HUES6 (cell line): Measurements from ENCODE around the gene CXXC4.

ENCODE experiments used
- H3K27ac ChIP-seq: 2 replicates; pipeline ENCODE4 v1.7.0; 2013; ENCODE audit warnings: low read depth, mild to moderate bottlenecking, low read length, inconsistent platforms
- H3K27me3 ChIP-seq: 2 replicates; pipeline ENCODE4 v1.6.1; 2013; ENCODE audit warnings: low read length; ENCODE audit not compliant: control insufficient read depth, insufficient read depth
- H3K36me3 ChIP-seq: 2 replicates; pipeline ENCODE4 v1.6.1; 2013; ENCODE audit warnings: low read length; ENCODE audit not compliant: control insufficient read depth, insufficient read depth
- H3K4me1 ChIP-seq: 2 replicates; pipeline ENCODE4 v1.6.1; 2013; ENCODE audit warnings: low read length; ENCODE audit not compliant: control insufficient read depth, insufficient read depth
- H3K4me3 ChIP-seq: 2 replicates; pipeline ENCODE4 v1.5.1; 2013; ENCODE audit warnings: low read depth, low read length
- H3K9ac ChIP-seq: one replicate; pipeline ENCODE4 v1.6.1; 2013; ENCODE audit warnings: mild to moderate bottlenecking, low read length
- H3K9me3 ChIP-seq: 2 replicates; pipeline ENCODE4 v1.6.1; 2013; ENCODE audit warnings: low read depth, low read length; ENCODE audit not compliant: control insufficient read depth, insufficient read depth

CXXC4 gene

DNA sequence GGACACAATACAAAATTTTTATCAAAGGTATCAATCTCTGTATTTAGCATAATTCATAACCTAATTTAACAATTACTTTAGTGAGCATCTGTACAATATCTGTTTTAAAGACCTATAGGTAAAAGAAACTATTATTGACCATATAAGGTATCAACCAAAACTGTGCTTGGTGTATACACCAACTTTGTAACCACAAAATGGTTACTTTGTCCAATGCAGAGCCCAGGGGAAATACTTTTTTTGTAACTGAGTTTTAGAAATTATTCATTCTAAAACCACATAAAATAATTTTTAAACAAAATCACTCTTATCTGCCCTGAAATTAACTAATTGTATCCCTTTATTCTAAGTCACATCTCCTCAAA lies 5.0 kb downstream of the CXXC4 start:
- Histone ChIP-seq H3K36me3 (no peaks in the 10 kb centered on the region), H3K9me3 (no peaks in the 10 kb centered on the region), H3K27ac (no peak overlapping the region), H3K4me3 (peak overlapping the region; percentile 78), H3K9ac (no peak overlapping the region), H3K4me1 (peaks cover 37% of the 10 kb centered on the region), H3K27me3 (peaks cover 15% of the 10 kb centered on the region; the same call in 1 of the 2 replicates)

DNA sequence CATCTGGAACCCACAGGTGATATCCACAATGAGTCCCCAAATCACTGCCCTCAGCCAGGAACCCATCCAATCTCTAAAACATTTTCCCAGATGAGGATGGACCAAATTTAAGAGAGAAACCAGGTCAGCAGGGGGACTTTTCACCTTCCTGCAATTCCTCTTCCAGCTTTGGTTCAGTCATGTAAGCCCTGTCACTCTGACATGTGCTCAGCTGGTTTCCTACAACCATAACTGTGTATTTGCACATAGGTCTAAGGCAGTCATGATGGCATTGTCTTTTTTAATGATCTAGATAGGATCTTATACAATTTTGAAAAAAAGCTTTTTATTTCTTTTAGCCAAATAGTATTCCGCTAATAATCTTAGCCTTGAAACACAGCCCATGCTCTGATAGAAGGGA lies 6.5 kb downstream of the CXXC4 start:
- H3K4me1 ChIP-seq = peaks cover 26% of the 10 kb centered on the region
- H3K27ac ChIP-seq = no peak overlapping the region
- no peak overlapping the region for H3K9ac ChIP-seq

DNA sequence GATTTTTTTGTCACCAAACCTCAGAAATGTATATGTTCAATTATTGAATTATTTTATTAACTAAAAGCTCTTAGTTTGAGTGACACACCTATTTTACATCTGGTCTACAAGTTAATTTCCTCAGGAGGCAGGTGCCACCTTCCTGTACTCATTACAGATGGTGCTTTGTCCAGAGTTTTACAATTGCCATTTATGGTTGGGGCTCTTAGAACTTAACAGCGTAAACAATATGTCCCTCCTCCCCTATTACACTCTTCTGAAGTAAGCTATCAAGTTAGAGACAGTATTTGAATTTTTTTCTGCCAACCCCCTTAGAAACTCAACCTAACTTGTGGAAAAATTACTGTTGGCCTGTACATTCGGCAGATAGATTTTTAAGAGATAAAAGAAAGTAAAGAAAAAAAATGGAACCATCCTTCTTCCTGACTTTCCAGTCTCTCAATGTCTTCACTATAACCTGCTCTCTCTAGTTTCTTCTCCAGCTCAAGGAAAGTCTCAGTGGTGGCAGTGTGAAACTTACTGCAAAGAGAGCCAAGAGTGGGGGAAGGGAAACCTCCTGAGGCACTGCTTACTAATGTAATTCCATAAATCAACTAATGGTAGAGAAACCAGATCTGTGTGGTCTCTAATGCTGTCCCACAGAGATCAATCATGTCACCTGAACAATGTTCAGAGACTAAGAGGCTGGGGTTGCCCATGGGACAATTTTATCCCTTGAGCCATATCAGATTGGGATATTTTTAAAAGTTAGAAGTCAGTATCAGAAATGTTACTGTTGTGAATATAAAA lies 7.8 kb downstream of the CXXC4 start:
- Histone ChIP-seq H3K27ac (no peak overlapping the region), H3K4me3 (no peak overlapping the region), H3K27me3 (0 out of 2 replicates have a peak, but pooled peaks cover 6% of the 10 kb centered on the region), H3K4me1 (peaks cover 17% of the 10 kb centered on the region), H3K9ac (no peak overlapping the region), H3K9me3 (no peaks in the 10 kb centered on the region), H3K36me3 (no peaks in the 10 kb centered on the region)

More for the DNA sequence above, 6.5 kb downstream of the CXXC4 start:
- Histone ChIP-seq H3K9me3 (no peaks in the 10 kb centered on the region), H3K36me3 (no peaks in the 10 kb centered on the region), H3K27me3 (0 out of 2 replicates have a peak, but pooled peaks cover 6% of the 10 kb centered on the region), H3K4me3 (no peak overlapping the region)

DNA sequence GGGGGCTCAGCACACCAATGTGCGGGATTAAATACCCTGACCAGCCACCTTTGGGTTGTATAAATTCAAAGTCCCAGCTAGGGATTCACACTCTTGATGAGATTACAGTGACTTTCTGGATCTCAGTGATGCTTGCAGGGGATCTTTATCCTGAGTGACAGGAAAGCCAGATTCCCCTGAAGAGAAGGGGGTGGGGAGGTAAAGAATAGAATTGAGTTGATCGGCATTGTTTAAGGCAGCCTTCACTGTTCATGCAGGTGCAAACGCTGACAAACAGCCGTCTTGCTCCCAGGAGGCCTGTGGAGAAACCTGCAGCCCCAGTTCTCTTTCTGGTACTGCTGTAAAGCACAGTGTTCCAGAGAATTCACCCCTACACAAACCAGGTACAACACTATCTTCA lies 19.0 kb downstream of the CXXC4 start:
- no peaks in the 10 kb centered on the region for H3K27me3 ChIP-seq
- no peaks in the 10 kb centered on the region for H3K36me3 ChIP-seq
- peaks cover 6% of the 10 kb centered on the region; the same call in 1 of the 2 replicates for H3K4me1 ChIP-seq
- no peak overlapping the region for H3K27ac ChIP-seq
- no peaks in the 10 kb centered on the region for H3K9me3 ChIP-seq
- no peak overlapping the region for H3K4me3 ChIP-seq
- H3K9ac ChIP-seq = no peak overlapping the region

DNA sequence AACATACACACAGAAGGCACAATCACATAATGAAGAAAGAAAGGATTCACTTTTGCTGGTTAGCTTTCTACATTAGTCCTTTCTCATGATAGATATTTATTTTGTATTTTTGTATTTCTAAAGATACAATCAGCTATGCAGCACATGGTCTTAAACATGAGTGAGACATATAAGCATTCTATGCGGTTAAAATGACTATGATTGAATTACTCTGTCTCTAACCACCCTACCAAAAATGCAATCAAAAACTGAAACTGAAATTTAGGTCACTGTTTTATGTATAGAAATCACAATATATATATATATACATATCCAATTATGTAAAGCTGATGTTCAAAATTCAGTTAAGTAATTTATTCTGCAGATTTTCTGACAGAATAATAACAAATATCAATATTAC lies 21.9 kb downstream of the CXXC4 start:
- Histone ChIP-seq H3K9me3 (no peaks in the 10 kb centered on the region), H3K27ac (no peak overlapping the region), H3K9ac (no peak overlapping the region), H3K36me3 (no peaks in the 10 kb centered on the region), H3K4me3 (no peak overlapping the region), H3K4me1 (peaks cover 6% of the 10 kb centered on the region; the same call in 1 of the 2 replicates), H3K27me3 (no peaks in the 10 kb centered on the region)

DNA sequence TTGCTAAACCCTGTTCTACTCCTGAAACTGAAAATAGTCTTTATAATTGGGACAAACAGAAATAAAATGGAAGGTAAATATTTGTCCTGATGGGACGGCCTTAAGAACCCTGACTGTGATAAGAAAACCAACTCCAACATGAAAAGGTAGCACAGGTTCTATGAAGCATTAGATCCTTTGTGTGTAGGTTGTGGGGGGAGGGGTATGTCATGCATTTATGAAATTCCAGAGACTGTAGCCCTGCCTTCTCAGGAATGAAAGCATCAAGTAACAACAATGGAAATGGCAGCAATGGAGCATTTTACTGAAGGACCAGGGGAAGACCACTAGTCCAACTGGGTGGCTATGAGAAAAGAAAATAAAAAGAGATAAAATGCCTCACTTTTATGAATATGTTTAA lies 23.9 kb downstream of the CXXC4 start:
- Histone ChIP-seq H3K27me3 (no peaks in the 10 kb centered on the region), H3K36me3 (no peaks in the 10 kb centered on the region), H3K4me3 (no peak overlapping the region), H3K9me3 (no peaks in the 10 kb centered on the region), H3K4me1 (peaks cover 4% of the 10 kb centered on the region; the same call in 1 of the 2 replicates), H3K27ac (no peak overlapping the region), H3K9ac (no peak overlapping the region)

DNA sequence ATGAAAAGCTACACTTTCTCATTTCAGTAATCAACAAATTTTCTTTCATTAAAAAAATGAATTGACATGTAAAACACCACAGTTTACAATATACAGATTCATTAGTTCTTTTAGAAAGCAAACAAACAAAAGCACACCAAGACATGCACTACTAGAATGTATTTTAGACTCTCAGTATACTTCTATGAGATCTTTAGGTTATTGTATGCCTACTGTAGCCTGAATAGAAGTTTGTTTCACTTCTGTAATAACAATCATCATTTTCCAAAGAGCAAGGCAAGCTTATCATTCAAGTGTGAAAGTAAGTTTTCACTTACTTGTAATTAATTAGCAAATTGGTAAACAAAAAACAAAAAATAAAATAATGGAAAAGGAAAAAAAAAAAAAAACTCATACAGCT lies 24.9 kb downstream of the CXXC4 start:
- Histone ChIP-seq H3K36me3 (no peaks in the 10 kb centered on the region), H3K27ac (no peak overlapping the region), H3K9ac (no peak overlapping the region), H3K4me1 (no peaks in the 10 kb centered on the region), H3K9me3 (no peaks in the 10 kb centered on the region), H3K4me3 (no peak overlapping the region), H3K27me3 (no peaks in the 10 kb centered on the region)

DNA sequence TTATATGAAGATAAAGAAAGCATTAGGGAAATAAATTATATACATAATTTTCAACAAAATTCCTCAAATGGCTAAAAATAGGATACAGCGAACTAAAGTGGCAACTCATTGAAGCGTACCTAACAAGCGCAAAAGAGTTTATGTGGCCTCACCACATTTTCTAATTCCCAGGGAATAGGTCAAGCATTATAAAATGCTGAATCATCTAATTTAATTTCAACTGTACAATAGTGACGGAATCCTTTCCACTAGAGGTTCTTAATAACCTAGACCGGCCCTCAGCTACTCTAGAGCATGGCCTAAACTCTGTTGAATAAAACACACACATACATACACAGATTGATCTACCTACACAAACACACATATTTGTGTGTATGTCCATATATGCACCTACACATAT lies 29.1 kb downstream of the CXXC4 start:
- Histone ChIP-seq H3K9me3 (no peaks in the 10 kb centered on the region), H3K4me3 (no peak overlapping the region), H3K4me1 (no peaks in the 10 kb centered on the region), H3K27ac (no peak overlapping the region), H3K36me3 (no peaks in the 10 kb centered on the region), H3K9ac (no peak overlapping the region), H3K27me3 (no peaks in the 10 kb centered on the region)

DNA sequence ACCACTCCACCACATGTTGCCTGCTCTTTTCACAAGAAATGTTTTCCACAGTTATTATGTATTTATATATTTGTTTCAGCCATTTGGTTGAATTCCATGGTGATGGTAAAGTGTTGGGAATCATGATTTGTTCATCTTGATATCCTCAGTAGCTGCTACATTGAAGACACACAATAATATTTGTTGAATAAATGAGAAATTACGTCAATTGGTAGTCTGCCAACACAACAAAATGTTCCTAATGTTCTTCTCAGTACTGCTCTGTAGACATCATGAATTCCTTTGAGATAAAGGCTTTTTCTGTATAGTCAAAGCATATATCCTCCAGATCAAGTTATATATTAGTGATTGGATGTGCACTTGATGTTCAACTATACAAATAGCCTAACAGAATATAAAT lies 29.5 kb downstream of the CXXC4 start:
- Histone ChIP-seq H3K36me3 (no peaks in the 10 kb centered on the region), H3K9ac (no peak overlapping the region), H3K27ac (no peak overlapping the region), H3K9me3 (no peaks in the 10 kb centered on the region), H3K4me1 (no peaks in the 10 kb centered on the region), H3K4me3 (no peak overlapping the region), H3K27me3 (no peaks in the 10 kb centered on the region)

DNA sequence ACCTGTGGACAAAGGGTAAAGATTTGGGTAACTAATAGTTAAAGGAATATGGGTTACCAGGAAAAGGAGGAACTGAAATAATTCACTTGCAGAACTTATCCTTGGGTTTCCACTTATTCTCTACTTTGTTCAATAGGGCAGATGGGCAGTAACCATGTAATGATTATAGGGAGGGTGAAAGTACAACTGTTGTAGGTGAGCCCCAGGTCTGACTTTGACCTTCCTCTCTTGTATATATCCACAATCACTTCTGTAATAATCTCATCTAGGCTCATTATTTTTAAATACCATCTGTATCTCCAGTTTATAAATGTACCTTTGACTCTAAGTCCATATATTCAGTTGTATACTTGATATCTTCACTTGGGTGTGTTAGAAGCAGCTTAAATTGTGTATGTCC lies 32.1 kb downstream of the CXXC4 start:
- no peak overlapping the region for H3K4me3 ChIP-seq
- no peaks in the 10 kb centered on the region for H3K27me3 ChIP-seq
- no peak overlapping the region for H3K9ac ChIP-seq
- no peak overlapping the region for H3K27ac ChIP-seq
- H3K4me1 ChIP-seq = no peaks in the 10 kb centered on the region
- no peaks in the 10 kb centered on the region for H3K36me3 ChIP-seq
- H3K9me3 ChIP-seq = no peaks in the 10 kb centered on the region

DNA sequence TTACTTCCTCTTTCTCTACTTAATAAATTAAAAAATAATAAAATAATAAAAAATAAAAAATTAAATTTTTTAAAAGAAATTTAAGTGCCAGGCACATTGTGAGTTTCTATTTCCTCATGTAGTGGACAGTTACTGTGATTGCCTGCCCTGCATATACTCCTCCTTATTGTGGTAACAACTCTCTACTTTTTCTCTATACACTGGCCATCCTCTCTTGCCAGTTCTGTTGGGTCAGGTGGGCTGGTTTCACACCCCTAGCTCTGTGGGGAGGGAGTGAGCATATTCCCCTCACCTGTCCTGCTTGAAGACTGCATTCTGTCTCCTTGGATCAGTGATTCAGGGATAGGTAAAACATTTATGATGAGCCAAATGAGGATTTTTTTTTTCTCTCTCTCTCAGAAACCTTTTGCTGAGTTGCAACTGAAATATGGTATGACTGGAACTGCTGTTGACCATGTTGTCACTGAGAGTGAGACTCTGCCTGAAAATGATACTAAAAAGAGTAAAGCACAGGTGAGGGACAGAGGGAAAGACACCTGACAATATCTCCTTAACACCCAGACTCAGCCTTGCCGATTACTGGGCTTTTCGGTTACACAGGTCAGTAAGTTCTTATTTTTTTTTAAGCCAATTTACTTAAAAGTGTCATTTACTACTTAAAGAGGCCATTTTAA lies 37.2 kb downstream of the CXXC4 start:
- no peak overlapping the region for H3K27ac ChIP-seq
- no peak overlapping the region for H3K9ac ChIP-seq

More for the DNA sequence above, 37.2 kb downstream of the CXXC4 start:
- no peaks in the 10 kb centered on the region for H3K9me3 ChIP-seq
- H3K4me1 ChIP-seq = no peaks in the 10 kb centered on the region
- H3K36me3 ChIP-seq = no peaks in the 10 kb centered on the region
- no peak overlapping the region for H3K4me3 ChIP-seq
- no peaks in the 10 kb centered on the region for H3K27me3 ChIP-seq
